Left lung (tissue), 10 donors: ENCODE results near the gene PPP5C. TPM values are rescaled to one million over a fixed set of nuclear protein-coding genes. Genes with fewer than 3 reads are reported as not detected.

Source experiments
- ATAC-seq: fragments of 200-7000 bp; cut with Tn5 transposase; one replicate; pipeline ENCODE4 v1.9.1; 2020; ENCODE audit warnings: moderate library complexity
- DNase-seq, 4 donors: peaks; one replicate each; pipeline ENCODE4 v3.0.0-alpha.2; 2013 to 2020
- H3K27ac ChIP-seq, 2 donors: fragments of 200-600 bp; sonication (generic) in 1 of 2; one replicate each; pipeline versions ENCODE4 v1.5.0 to v1.8.0; 2020 to 2021
- H3K27me3 ChIP-seq, 2 donors: fragments of 200-600 bp; sonication (generic) in 1 of 2; one replicate each; pipeline versions ENCODE4 v1.5.0 to v1.8.0; 2020 to 2021
- H3K36me3 ChIP-seq, 2 donors: fragments of 200-600 bp; sonication (generic) in 1 of 2; one replicate each; pipeline versions ENCODE4 v1.5.0 to v1.8.0; 2020 to 2021
- H3K4me1 ChIP-seq, 2 donors: fragments of 200-600 bp; one replicate each; pipeline ENCODE4 v1.8.0; 2021
- H3K4me3 ChIP-seq, 2 donors: fragments of 200-600 bp; sonication (generic) in 1 of 2; one replicate each; pipeline versions ENCODE4 v1.5.0 to v1.8.0; 2020 to 2021; ENCODE audit warnings: mild to moderate bottlenecking in 1 of 2
- H3K9me3 ChIP-seq, 2 donors: fragments of 200-600 bp; sonication (generic) in 1 of 2; one replicate each; pipeline versions ENCODE4 v1.5.0 to v1.8.0; 2020 to 2021
- CTCF ChIP-seq, 2 donors: fragments of 200-600 bp; sonication (generic) in 1 of 2; IDR thresholded peaks; one replicate each; pipeline versions ENCODE4 v1.5.0 to v1.8.0; 2021; ENCODE audit warnings: antibody characterized with exemption in 2 of 2
- intact Hi-C, 2 donors: fragments of 100-400 bp; cut with DNase I; formaldehyde crosslinking; loops; one replicate each; pipeline versions ENCODE4 v1.11.2 to v1.14.2; 2022
- polyA plus RNA-seq, 6 donors: library from polyadenylated mRNA; unstranded; fragments of 120-200 nt; gene quantifications; one replicate each; pipeline ENCODE4 v1.2.1, GENCODE V29; 2013; ENCODE audit not compliant: insufficient read length in 6 of 6
- total RNA-seq, 2 donors: library from RNA; stranded (reverse); fragmentation: NEBNext Ultra II Directional; extraction: Animal tissue kit (Norgen Biotek cat#: 25700); gene quantifications; one replicate each; pipeline ENCODE4 v1.2.1, GENCODE V29; 2021
- donor health status: DM: no; HTN: yes; CAD: no.
- donor health status: DM: no; HTN: no; CAD: no.

PPP5C gene
- total and polyA plus RNA-seq, 8 donors: 52.6 to 114 (median 98.3) TPM

DNA sequence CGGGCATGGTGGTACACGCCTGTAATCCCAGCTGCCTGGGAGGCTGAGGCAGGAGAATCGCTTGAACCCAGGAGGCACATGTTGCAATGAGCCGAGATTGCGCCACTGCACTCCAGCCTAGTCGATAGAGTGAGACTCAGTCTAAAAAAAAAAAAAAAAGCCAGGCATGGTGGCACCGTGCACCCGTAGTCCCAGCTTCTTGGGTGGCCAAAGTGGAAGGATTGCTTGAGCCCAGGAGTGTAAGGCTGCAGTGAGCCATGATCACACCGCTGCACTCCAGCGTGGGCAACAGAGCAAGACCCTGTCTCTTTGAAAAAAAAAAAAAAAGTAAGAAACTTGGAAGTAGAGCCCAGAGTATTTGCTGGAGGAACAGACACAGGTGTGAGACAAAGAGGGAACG lies 38.7 kb downstream of the PPP5C start:
- Histone ChIP-seq H3K27me3 (no peaks in the 10 kb centered on the region), H3K36me3 (peaks cover 0 to 91% of the 10 kb centered on the region in 2 donors), H3K4me1 (no peaks in the 10 kb centered on the region), H3K4me3 (no peak overlapping the region), H3K27ac (no peak overlapping the region), H3K9me3 (no peaks in the 10 kb centered on the region)
- ATAC-seq: no peak
- DNase-seq: peak in 1 of 4 donors; percentile 6
- intact Hi-C loops: no loop called here
- no peak for TF ChIP-seq CTCF (IDR thresholded peaks at IDR 0.05)

- intact Hi-C loops: no loop called here
Observed at GRCh38 chr19:46386151-46386550, 39.3 kb downstream of the PPP5C start.

GRCh38 chr19:46386996-46387712 lies 40.3 kb downstream of the PPP5C start:
- ATAC-seq (no peak), DNase-seq (peak in 1 of 4 donors; percentile 57)
- Histone ChIP-seq H3K27me3 (no peaks in the 10 kb centered on the region), H3K9me3 (no peaks in the 10 kb centered on the region), H3K27ac (no peak overlapping the region), H3K36me3 (peaks cover 0 to 96% of the 10 kb centered on the region in 2 donors), H3K4me1 (peaks cover 0 to under 1% of the 10 kb centered on the region in 2 donors), H3K4me3 (no peak overlapping the region)
- TF ChIP-seq CTCF (IDR thresholded peaks at IDR 0.05): no peak
- intact Hi-C loops: no loop called here

More at GRCh38 chr19:46386151-46386550, 39.3 kb downstream of the PPP5C start:
- Histone ChIP-seq H3K9me3 (no peaks in the 10 kb centered on the region), H3K4me3 (no peak overlapping the region), H3K36me3 (peaks cover 0 to 96% of the 10 kb centered on the region in 2 donors), H3K4me1 (no peaks in the 10 kb centered on the region), H3K27ac (no peak overlapping the region), H3K27me3 (no peaks in the 10 kb centered on the region)
- DNase-seq (peak in 1 of 4 donors; percentile 67), ATAC-seq (no peak)
- TF ChIP-seq CTCF (IDR thresholded peaks at IDR 0.05): no peak

DNA sequence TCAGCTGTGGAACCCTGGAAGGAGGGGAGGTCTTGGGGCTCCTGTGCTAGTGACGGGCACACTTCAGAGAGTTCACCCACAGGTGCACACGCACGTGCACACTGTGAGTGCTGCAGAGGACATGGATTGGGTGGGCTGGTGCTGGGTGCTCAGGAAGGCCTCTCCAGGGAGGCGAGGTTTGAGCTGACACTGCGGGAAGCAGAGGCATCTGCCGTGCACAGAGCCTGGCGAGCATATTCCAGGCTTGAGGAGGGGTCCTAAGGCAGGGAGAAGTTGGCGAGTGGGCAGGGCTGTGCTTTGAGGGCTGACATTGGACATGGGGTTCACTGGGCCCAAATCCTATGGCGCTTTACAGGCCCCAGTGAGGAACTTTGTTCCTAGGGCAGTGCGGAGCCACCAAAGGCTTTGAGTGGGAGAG lies 40.8 kb downstream of the PPP5C start:
- H3K27me3 ChIP-seq: no peaks in the 10 kb centered on the region
- H3K36me3 ChIP-seq: peaks cover 0 to 95% of the 10 kb centered on the region in 2 donors
- ATAC-seq: no peak
- intact Hi-C loops: no loop called here
- H3K4me3 ChIP-seq: no peak overlapping the region
- H3K4me1 ChIP-seq: peaks cover 0 to 6% of the 10 kb centered on the region in 2 donors
- TF ChIP-seq CTCF (IDR thresholded peaks at IDR 0.05): no peak
- H3K27ac ChIP-seq: no peak overlapping the region
- DNase-seq: peak in 1 of 4 donors; percentile 34
- no peaks in the 10 kb centered on the region for H3K9me3 ChIP-seq

DNA sequence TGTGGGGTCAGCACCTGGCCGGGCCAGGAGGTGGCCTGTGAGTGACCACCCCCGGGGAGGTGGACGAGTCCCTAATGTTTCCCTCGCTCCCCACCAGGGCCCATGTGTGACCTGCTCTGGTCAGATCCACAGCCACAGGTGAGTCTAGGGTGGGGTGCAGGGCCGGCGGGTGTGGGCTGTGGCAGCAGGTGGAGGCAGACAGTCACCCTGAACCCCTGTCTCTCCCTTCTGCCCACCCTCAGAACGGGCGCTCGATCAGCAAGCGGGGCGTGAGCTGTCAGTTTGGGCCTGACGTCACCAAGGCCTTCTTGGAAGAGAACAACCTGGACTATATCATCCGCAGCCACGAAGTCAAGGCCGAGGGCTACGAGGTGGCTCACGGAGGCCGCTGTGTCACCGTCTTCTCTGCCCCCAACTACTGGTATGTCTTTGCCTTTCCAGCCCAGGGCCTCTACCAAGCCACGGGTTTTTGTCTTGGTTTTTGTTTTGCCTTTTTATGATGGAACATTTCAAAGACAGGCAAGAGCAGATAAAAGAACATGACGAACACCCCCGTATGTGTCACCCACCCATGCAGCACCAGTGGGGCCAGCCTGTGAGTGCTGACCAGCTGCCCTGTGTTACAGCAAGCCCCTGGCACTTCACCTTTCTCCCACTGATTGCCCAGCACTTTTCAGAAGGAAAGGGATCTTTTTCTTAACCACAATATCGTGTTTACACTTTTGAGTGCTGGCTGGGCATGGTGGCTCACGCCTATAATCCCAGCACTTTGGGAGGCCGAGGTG lies 41.6 kb downstream of the PPP5C start:
- Histone ChIP-seq H3K36me3 (peaks cover 0 to 87% of the 10 kb centered on the region in 2 donors), H3K27me3 (no peaks in the 10 kb centered on the region), H3K4me1 (peaks cover 0 to 8% of the 10 kb centered on the region in 2 donors), H3K9me3 (no peaks in the 10 kb centered on the region), H3K27ac (no peak overlapping the region), H3K4me3 (no peak overlapping the region)
- ATAC-seq (no peak), DNase-seq (peak in 1 of 4 donors; percentile 69)
- intact Hi-C loops: no loop called here
- no peak for TF ChIP-seq CTCF (IDR thresholded peaks at IDR 0.05)
